RWPE2 (cell line): Measurements from ENCODE around the gene SMTNL1.

Source experiments
- ATAC-seq: fragments of 200-7000 bp; cut with Tn5 transposase; 3 replicates; pipeline ENCODE4 v1.9.1; 2021; ENCODE audit warnings: low read depth
- DNase-seq: peaks from one replicate; pipeline ENCODE4 v3.0.0-alpha.2; 2020; ENCODE audit warnings: low spot score
- H3K27ac ChIP-seq: fragments of 450-650 bp; 2 replicates; pipeline ENCODE4 v1.5.1; 2017; ENCODE audit warnings: mild to moderate bottlenecking; ENCODE audit not compliant: poor library complexity, severe bottlenecking
- H3K27me3 ChIP-seq: fragments of 250-450 bp; sonication (Bioruptor Pico); 2 replicates; pipeline ENCODE4 v1.5.1; 2021; ENCODE audit warnings: mild to moderate bottlenecking, moderate library complexity; ENCODE audit not compliant: insufficient read depth, poor library complexity, severe bottlenecking
- H3K36me3 ChIP-seq: fragments of 250-450 bp; sonication (Bioruptor Pico); 2 replicates; pipeline ENCODE4 v1.5.1; 2020; ENCODE audit warnings: low read depth, mild to moderate bottlenecking, moderate library complexity
- H3K4me1 ChIP-seq: fragments of 250-450 bp; sonication (Bioruptor Pico); 2 replicates; pipeline ENCODE4 v1.5.1; 2021; ENCODE audit warnings: mild to moderate bottlenecking, moderate library complexity; ENCODE audit not compliant: insufficient read depth, poor library complexity, severe bottlenecking
- H3K4me3 ChIP-seq: fragments of 250-450 bp; sonication (Bioruptor Pico); 2 replicates; pipeline ENCODE4 v1.5.1; 2021; ENCODE audit warnings: mild to moderate bottlenecking, moderate library complexity; ENCODE audit not compliant: severe bottlenecking
- H3K9me3 ChIP-seq: fragments of 250-450 bp; sonication (Bioruptor Pico); 2 replicates; pipeline ENCODE4 v1.5.1; 2021; ENCODE audit warnings: mild to moderate bottlenecking, moderate library complexity; ENCODE audit not compliant: severe bottlenecking
- CTCF ChIP-seq: fragments of 450-650 bp; IDR thresholded peaks from one replicate; pipeline ENCODE4 v1.5.1; 2017; ENCODE audit warnings: mild to moderate bottlenecking, moderate library complexity; ENCODE audit not compliant: poor library complexity, severe bottlenecking

Gene SMTNL1

GRCh38 chr11:57556041-57556440, 18.6 kb downstream of the SMTNL1 start:
- peaks cover 47% of the 10 kb centered on the region for H3K36me3 ChIP-seq
- DNase-seq: no peak
- no peaks in the 10 kb centered on the region for H3K27me3 ChIP-seq
- H3K4me3 ChIP-seq: no peak overlapping the region
- no peaks in the 10 kb centered on the region for H3K4me1 ChIP-seq
- H3K9me3 ChIP-seq: no peaks in the 10 kb centered on the region
- H3K27ac ChIP-seq: no peak overlapping the region
- TF ChIP-seq CTCF: no peak
- no peak for ATAC-seq

- Histone ChIP-seq H3K4me3 (no peak overlapping the region), H3K27me3 (no peaks in the 10 kb centered on the region), H3K27ac (no peak overlapping the region), H3K9me3 (no peaks in the 10 kb centered on the region), H3K4me1 (no peaks in the 10 kb centered on the region), H3K36me3 (peaks cover 23% of the 10 kb centered on the region)
- DNase-seq (no peak), ATAC-seq (no peak)
- no peak for TF ChIP-seq CTCF
Measured at GRCh38 chr11:57560146-57560545, 22.8 kb downstream of the SMTNL1 start.

GRCh38 chr11:57562596-57562995, 25.2 kb downstream of the SMTNL1 start:
- no peak overlapping the region for H3K4me3 ChIP-seq
- H3K27ac ChIP-seq: no peak overlapping the region
- no peaks in the 10 kb centered on the region for H3K9me3 ChIP-seq
- no peak for TF ChIP-seq CTCF
- ATAC-seq (no peak), DNase-seq (no peak)
- no peaks in the 10 kb centered on the region for H3K27me3 ChIP-seq
- H3K4me1 ChIP-seq: no peaks in the 10 kb centered on the region
- peaks cover 21% of the 10 kb centered on the region for H3K36me3 ChIP-seq

GRCh38 chr11:57566005-57566904, 28.9 kb downstream of the SMTNL1 start:
- H3K36me3 ChIP-seq: no peaks in the 10 kb centered on the region
- DNase-seq: no peak
- peak overlapping the region; percentile 31 for H3K27ac ChIP-seq
- no peak for ATAC-seq
- H3K27me3 ChIP-seq: no peaks in the 10 kb centered on the region
- peaks cover 10% of the 10 kb centered on the region for H3K4me1 ChIP-seq
- TF ChIP-seq CTCF: no peak
- no peaks in the 10 kb centered on the region for H3K9me3 ChIP-seq
- peak overlapping the region; percentile 17 for H3K4me3 ChIP-seq
